DOHH2 (cell line): Measurements from ENCODE around the gene ROPN1B.

ENCODE experiments used
- H3F3A ChIP-seq: fragments of 200-600 bp; sonication (generic), shearing (Covaris generic); 2 replicates; pipeline ENCODE4 v1.6.0; 2016; ENCODE audit warnings: antibody characterized with exemption, mild to moderate bottlenecking; ENCODE audit not compliant: control insufficient read depth, insufficient read depth
- H3K27ac ChIP-seq: fragments of 200-600 bp; sonication (generic); 2 replicates; pipeline ENCODE4 v1.5.1; 2014; ENCODE audit warnings: low read depth, mild to moderate bottlenecking, low read length, moderate library complexity
- H3K27me3 ChIP-seq: fragments of 200-600 bp; sonication (generic); 2 replicates; pipeline ENCODE4 v1.6.1; 2014; ENCODE audit warnings: mild to moderate bottlenecking, low read length, mixed read lengths; ENCODE audit not compliant: control insufficient read depth
- H3K36me3 ChIP-seq: fragments of 200-600 bp; sonication (generic); 2 replicates; pipeline ENCODE4 v1.6.1; 2014; ENCODE audit warnings: mild to moderate bottlenecking, low read length, moderate library complexity, mixed read lengths; ENCODE audit not compliant: control insufficient read depth
- H3K4me1 ChIP-seq: fragments of 200-600 bp; sonication (generic); 2 replicates; pipeline ENCODE4 v1.6.1; 2014; ENCODE audit warnings: mild to moderate bottlenecking, low read length, mixed read lengths; ENCODE audit not compliant: control insufficient read depth
- H3K4me2 ChIP-seq: fragments of 200-600 bp; sonication (generic); 2 replicates; pipeline ENCODE4 v1.6.0; 2014; ENCODE audit warnings: mild to moderate bottlenecking, low read length, moderate library complexity
- H3K4me3 ChIP-seq: fragments of 200-600 bp; sonication (generic); 2 replicates; pipeline ENCODE4 v1.5.1; 2014; ENCODE audit warnings: mild to moderate bottlenecking, low read length, mixed read lengths
- H3K79me2 ChIP-seq: fragments of 200-600 bp; sonication (generic); 2 replicates; pipeline ENCODE4 v1.6.1; 2014; ENCODE audit warnings: mild to moderate bottlenecking, low read length, mixed read lengths; ENCODE audit not compliant: control insufficient read depth
- H3K9me2 ChIP-seq: fragments of 200-600 bp; sonication (generic); replicated peaks from 2 replicates; pipeline ENCODE4 v1.6.1; 2014; ENCODE audit warnings: mild to moderate bottlenecking, low read length, mixed read lengths; ENCODE audit not compliant: control insufficient read depth
- H3K9me3 ChIP-seq: fragments of 200-600 bp; sonication (generic); 2 replicates; pipeline ENCODE4 v1.6.1; 2014; ENCODE audit warnings: antibody characterized with exemption, low read length, mixed read lengths; ENCODE audit not compliant: control insufficient read depth, insufficient read depth
- H4K20me1 ChIP-seq: fragments of 200-600 bp; sonication (generic); 2 replicates; pipeline ENCODE4 v1.6.0; 2014; ENCODE audit warnings: low read depth, mild to moderate bottlenecking, antibody characterized with exemption, low read length, moderate library complexity; ENCODE audit not compliant: control insufficient read depth, insufficient read depth
- CTCF ChIP-seq: fragments of 200-600 bp; sonication (generic); IDR thresholded peaks from one replicate; pipeline ENCODE4 v1.5.1; 2014; ENCODE audit warnings: antibody characterized with exemption, mild to moderate bottlenecking, low read depth, low read length; ENCODE audit not compliant: poor library complexity, severe bottlenecking
- EZH2phosphoT487 ChIP-seq: fragments of 200-600 bp; sonication (generic); IDR thresholded peaks from 2 replicates; pipeline ENCODE4 v1.6.1; 2017; ENCODE audit warnings: borderline replicate concordance, mild to moderate bottlenecking, antibody characterized with exemption, low read length, moderate library complexity, mixed read lengths

The ROPN1B gene

GRCh38 chr3:126002189-126002588, 33.2 kb downstream of the ROPN1B start:
- Histone ChIP-seq H4K20me1 (no peaks in the 10 kb centered on the region), H3F3A (no peaks in the 10 kb centered on the region), H3K9me2 (no peaks in the 10 kb centered on the region), H3K4me3 (no peak overlapping the region), H3K4me1 (no peaks in the 10 kb centered on the region), H3K27ac (no peak overlapping the region), H3K27me3 (no peaks in the 10 kb centered on the region; the same call in 1 of the 2 replicates), H3K4me2 (no peak overlapping the region), H3K36me3 (peaks cover 5% of the 10 kb centered on the region; the same call in 1 of the 2 replicates), H3K79me2 (no peaks in the 10 kb centered on the region), H3K9me3 (no peaks in the 10 kb centered on the region)
- no peak for TF ChIP-seq EZH2phosphoT487
- no peak for TF ChIP-seq CTCF

- TF ChIP-seq CTCF (no peak), EZH2phosphoT487 (no peak)
- H3K4me1 ChIP-seq, result no peaks in the 10 kb centered on the region
These were observed 34.6 kb downstream of the ROPN1B start for GRCh38 chr3:126003447-126004190.

GRCh38 chr3:126004217-126004616, 35.2 kb downstream of the ROPN1B start:
- H3K27ac ChIP-seq, result no peak overlapping the region
- no peak for TF ChIP-seq CTCF
- TF ChIP-seq EZH2phosphoT487, result no peak
- no peaks in the 10 kb centered on the region for H3K79me2 ChIP-seq
- H3K4me3 ChIP-seq, result no peak overlapping the region
- H3K9me2 ChIP-seq, result no peaks in the 10 kb centered on the region
- peaks cover 10% of the 10 kb centered on the region; the same call in 1 of the 2 replicates for H3K36me3 ChIP-seq
- no peaks in the 10 kb centered on the region for H3K4me1 ChIP-seq
- no peaks in the 10 kb centered on the region for H4K20me1 ChIP-seq
- no peaks in the 10 kb centered on the region for H3F3A ChIP-seq
- H3K4me2 ChIP-seq, result no peak overlapping the region
- H3K27me3 ChIP-seq, result no peaks in the 10 kb centered on the region; the same call in 1 of the 2 replicates
- H3K9me3 ChIP-seq, result no peaks in the 10 kb centered on the region

More at GRCh38 chr3:126003447-126004190, 34.6 kb downstream of the ROPN1B start:
- Histone ChIP-seq H3K4me3 (no peak overlapping the region), H4K20me1 (no peaks in the 10 kb centered on the region), H3K27ac (no peak overlapping the region), H3K9me3 (no peaks in the 10 kb centered on the region), H3K79me2 (no peaks in the 10 kb centered on the region), H3K36me3 (peaks cover 10% of the 10 kb centered on the region; the same call in 1 of the 2 replicates), H3F3A (no peaks in the 10 kb centered on the region), H3K27me3 (no peaks in the 10 kb centered on the region; the same call in 1 of the 2 replicates), H3K4me2 (no peak overlapping the region), H3K9me2 (no peaks in the 10 kb centered on the region)
